ENCODE results near the gene GSTCD. TPM values are rescaled to one million over a fixed set of nuclear protein-coding genes. Genes with fewer than 3 reads are reported as not detected.

GSTCD gene
- total RNA-seq, 1 experiment from 2014 or later: 23.9 TPM

- H3K9me3 Mint-ChIP-seq (ENCODE audit: low read depth, unreplicated experiment): no peaks in the 10 kb centered on the region
- BruUV-seq (replicated peaks): no TSS peak
- H3K4me3 Mint-ChIP-seq (ENCODE audit: low read depth, unreplicated experiment): peak overlapping the region; percentile 93
- no peak for DNase-seq
- peaks cover 20% of the 10 kb centered on the region for H3K36me3 Mint-ChIP-seq (ENCODE audit: insufficient read depth, unreplicated experiment)
- intact Hi-C loops (cut with micrococcal nuclease; ENCODE audit: unreplicated experiment): loop anchor here (5.0 to 10.0 kb wide), 3 partner anchors 184 to 492 kb away; partner anchors contain the start of gene NPNT
- peak overlapping the region; percentile 30 for H3K27ac Mint-ChIP-seq (ENCODE audit: unreplicated experiment)
- no peaks in the 10 kb centered on the region for H3K27me3 Mint-ChIP-seq (ENCODE audit: unreplicated experiment)
- H3K4me1 Mint-ChIP-seq (ENCODE audit: low read depth, unreplicated experiment): peaks cover 32% of the 10 kb centered on the region
- TF ChIP-seq CTCF (IDR thresholded peaks at IDR 0.05; ENCODE audit: unreplicated experiment): no peak
- CTCF ChIA-PET: interaction anchor here (1.8 kb wide), 1 partner anchor 237 kb away, joined by 5 read pairs; the partner anchor contains the start of gene PPA2
These were observed 2.1 kb downstream of the GSTCD start for GRCh38 chr4:105710678-105711077.

GRCh38 chr4:105712766-105713165, 4.2 kb downstream of the GSTCD start:
- H3K36me3 Mint-ChIP-seq (ENCODE audit: insufficient read depth, unreplicated experiment): peaks cover 18% of the 10 kb centered on the region
- H3K27me3 Mint-ChIP-seq (ENCODE audit: unreplicated experiment): no peaks in the 10 kb centered on the region
- CTCF ChIA-PET: interaction anchor here (1.3 kb wide), 1 partner anchor 192 kb away, joined by 4 read pairs; no protein-coding TSS in a partner anchor
- H3K4me1 Mint-ChIP-seq (ENCODE audit: low read depth, unreplicated experiment): peaks cover 16% of the 10 kb centered on the region
- intact Hi-C loops (cut with micrococcal nuclease; ENCODE audit: unreplicated experiment): loop anchor here (5.0 to 10.0 kb wide), 3 partner anchors 182 to 490 kb away; partner anchors contain the start of gene NPNT
- no peak for DNase-seq
- no peak for TF ChIP-seq CTCF (IDR thresholded peaks at IDR 0.05; ENCODE audit: unreplicated experiment)
- peak overlapping the region; percentile 57 for H3K27ac Mint-ChIP-seq (ENCODE audit: unreplicated experiment)
- no TSS peak for BruUV-seq (replicated peaks)
- H3K9me3 Mint-ChIP-seq (ENCODE audit: low read depth, unreplicated experiment): no peaks in the 10 kb centered on the region
- peak overlapping the region; percentile 57 for H3K4me3 Mint-ChIP-seq (ENCODE audit: low read depth, unreplicated experiment)

- BruUV-seq (replicated peaks): no TSS peak
- Mint-ChIP-seq H3K4me1 (ENCODE audit: low read depth, unreplicated experiment) (peaks cover 14% of the 10 kb centered on the region), H3K36me3 (ENCODE audit: insufficient read depth, unreplicated experiment) (peaks cover 5% of the 10 kb centered on the region), H3K9me3 (ENCODE audit: low read depth, unreplicated experiment) (no peaks in the 10 kb centered on the region), H3K27ac (ENCODE audit: unreplicated experiment) (peak overlapping the region; percentile 76), H3K4me3 (ENCODE audit: low read depth, unreplicated experiment) (peak overlapping the region; percentile 32), H3K27me3 (ENCODE audit: unreplicated experiment) (no peaks in the 10 kb centered on the region)
- intact Hi-C loops (cut with micrococcal nuclease; ENCODE audit: unreplicated experiment): loop anchor here (2.0 to 10.0 kb wide), 4 partner anchors 181 to 488 kb away; partner anchors contain the start of gene NPNT
- no peak for DNase-seq
- no peak for TF ChIP-seq CTCF (IDR thresholded peaks at IDR 0.05; ENCODE audit: unreplicated experiment)
- CTCF ChIA-PET: interaction anchor here (0.7 to 2.7 kb wide), 2 partner anchors 15 to 193 kb away, joined by 3 to 10 read pairs; no protein-coding TSS in a partner anchor
These were observed 5.5 kb downstream of the GSTCD start for GRCh38 chr4:105714071-105714521.

GRCh38 chr4:105714932-105715331, 6.3 kb downstream of the GSTCD start:
- BruUV-seq (replicated peaks): no TSS peak
- no peak for TF ChIP-seq CTCF (IDR thresholded peaks at IDR 0.05; ENCODE audit: unreplicated experiment)
- DNase-seq: no peak
- Mint-ChIP-seq H3K27ac (ENCODE audit: unreplicated experiment) (no peak overlapping the region), H3K27me3 (ENCODE audit: unreplicated experiment) (no peaks in the 10 kb centered on the region), H3K4me1 (ENCODE audit: low read depth, unreplicated experiment) (peaks cover 14% of the 10 kb centered on the region), H3K9me3 (ENCODE audit: low read depth, unreplicated experiment) (no peaks in the 10 kb centered on the region), H3K4me3 (ENCODE audit: low read depth, unreplicated experiment) (no peak overlapping the region), H3K36me3 (ENCODE audit: insufficient read depth, unreplicated experiment) (no peaks in the 10 kb centered on the region)
- CTCF ChIA-PET: interaction anchor here (0.5 to 2.7 kb wide), 3 partner anchors 50 to 466 kb away, joined by 3 to 10 read pairs (median 3); no protein-coding TSS in a partner anchor
- intact Hi-C loops (cut with micrococcal nuclease; ENCODE audit: unreplicated experiment): loop anchor here (1.0 to 10.0 kb wide), 5 partner anchors 180 to 487 kb away; partner anchors contain the start of gene NPNT

All from Calu3 (cell line).